Testis (tissue), 3 donors: ENCODE data around the gene PPM1J. TPM values are rescaled to one million over a fixed set of nuclear protein-coding genes. Genes with fewer than 3 reads are reported as not detected.

ENCODE experiments used
- DNase-seq: peaks from one replicate; pipeline ENCODE4 v3.0.0-alpha.2; 2019
- H3K27ac ChIP-seq, 2 donors: fragments of 200-600 bp; sonication (generic); one replicate each; pipeline ENCODE4 v1.5.1; 2019
- H3K27me3 ChIP-seq: fragments of 200-600 bp; sonication (generic); one replicate; pipeline ENCODE4 v1.5.1; 2019
- H3K36me3 ChIP-seq: fragments of 200-600 bp; sonication (generic); one replicate; pipeline ENCODE4 v1.5.1; 2017; ENCODE audit warnings: low read depth; ENCODE audit errors: missing control alignments
- H3K4me1 ChIP-seq: fragments of 200-600 bp; sonication (generic); one replicate; pipeline ENCODE4 v1.5.1; 2019
- H3K4me3 ChIP-seq, 2 donors: fragments of 200-600 bp; sonication (generic); one replicate each; pipeline ENCODE4 v1.5.1; 2017 to 2019
- H3K9me3 ChIP-seq: fragments of 200-600 bp; sonication (generic); one replicate; pipeline ENCODE4 v1.5.1; 2017
- CTCF ChIP-seq, 3 experiments: fragments of 450-650 bp in 2 of 3; fragments of 200-600 bp in 1 of 3; sonication (generic) in 1 of 3; IDR thresholded peaks; one replicate each; pipeline ENCODE4 v1.5.1; 2016 to 2019; ENCODE audit warnings: antibody characterized with exemption in 3 of 3, mild to moderate bottlenecking in 2 of 3, moderate library complexity in 1 of 3
- POLR2A ChIP-seq: fragments of 450-650 bp; IDR thresholded peaks from one replicate; pipeline ENCODE4 v1.6.1; 2017; ENCODE audit warnings: antibody characterized with exemption, mild to moderate bottlenecking, moderate library complexity
- WGBS, 2 donors: methylation state at CpG; one replicate each; pipeline ENCODE4 v1.1.5; 2018; 5-methylcytosine and 5-hydroxymethylcytosine counted together
- intact Hi-C: fragments of 100-400 bp; cut with DNase I; formaldehyde crosslinking; loops from one replicate; pipeline ENCODE4 v1.15.1; 2023; ENCODE audit warnings: low total_unique reads
- polyA plus RNA-seq: library from polyadenylated mRNA; stranded (reverse); fragments of 350-450 nt; fragmentation: Illumina TruSeq; extraction: RNeasy Lipid Tissue Mini Kit (QIAGEN cat#74804); gene quantifications from one replicate; pipeline ENCODE4 v1.2.3, GENCODE V29; 2014; ENCODE audit warnings: low read depth, low replicate concordance; ENCODE audit not compliant: insufficient read depth
- total RNA-seq, 2 donors: library from RNA; depleted of rRNA; stranded (reverse); fragments of >200 nt; gene quantifications; one replicate each; pipeline ENCODE4 v1.2.3, GENCODE V29; 2016

PPM1J gene
- total and polyA plus RNA-seq, 3 donors from 2014 or later, result 45.5 to 88.7 (median 69.5) TPM

GRCh38 chr1:112712191-112712590 is 2.9 kb downstream of the PPM1J start:
- Histone ChIP-seq H3K4me3 (no peak overlapping the region), H3K4me1 (peaks cover 16% of the 10 kb centered on the region), H3K27me3 (no peaks in the 10 kb centered on the region), H3K27ac (no peak overlapping the region), H3K9me3 (no peaks in the 10 kb centered on the region), H3K36me3 (no peaks in the 10 kb centered on the region)
- intact Hi-C loops, result no loop called here
- no peak for DNase-seq
- WGBS, 2 donors, result 94 to 96% methylated on average over 7 of the region's 7 CpGs
- no peak for TF ChIP-seq POLR2A
- TF ChIP-seq CTCF (IDR thresholded peaks at IDR 0.05), result no peak

GRCh38 chr1:112711670-112712069 is 3.5 kb downstream of the PPM1J start:
- no peak for TF ChIP-seq POLR2A
- TF ChIP-seq CTCF (IDR thresholded peaks at IDR 0.05), result no peak
- intact Hi-C loops, result no loop called here

GRCh38 chr1:112711041-112711440 is 4.1 kb downstream of the PPM1J start:
- Histone ChIP-seq H3K36me3 (no peaks in the 10 kb centered on the region), H3K27ac (no peak overlapping the region), H3K4me3 (no peak overlapping the region), H3K9me3 (no peaks in the 10 kb centered on the region), H3K4me1 (peaks cover 16% of the 10 kb centered on the region), H3K27me3 (no peaks in the 10 kb centered on the region)
- DNase-seq, result no peak
- intact Hi-C loops, result no loop called here
- no peak for TF ChIP-seq POLR2A
- WGBS, 2 donors, result 75 to 94% methylated on average over 5 to 7 of the region's 7 CpGs

More at GRCh38 chr1:112711670-112712069, 3.5 kb downstream of the PPM1J start:
- H3K4me1 ChIP-seq, result peaks cover 16% of the 10 kb centered on the region
- H3K9me3 ChIP-seq, result no peaks in the 10 kb centered on the region
- DNase-seq, result no peak
- no peak overlapping the region for H3K27ac ChIP-seq
- H3K4me3 ChIP-seq, result no peak overlapping the region
- H3K36me3 ChIP-seq, result no peaks in the 10 kb centered on the region
- H3K27me3 ChIP-seq, result no peaks in the 10 kb centered on the region
- 86 to 89% methylated on average over 11 of the region's 11 CpGs for whole genome bisulfite sequencing, 2 donors

GRCh38 chr1:112710586-112710985 is 4.5 kb downstream of the PPM1J start:
- TF ChIP-seq CTCF (IDR thresholded peaks at IDR 0.05) (no peak), POLR2A (no peak)
- intact Hi-C loops, result no loop called here
- H3K9me3 ChIP-seq, result no peaks in the 10 kb centered on the region
- DNase-seq, result no peak
- 90 to 95% methylated on average over 3 of the region's 3 CpGs for WGBS, 2 donors
- H3K4me3 ChIP-seq, result no peak overlapping the region
- peaks cover 21% of the 10 kb centered on the region for H3K4me1 ChIP-seq
- no peaks in the 10 kb centered on the region for H3K36me3 ChIP-seq
- H3K27ac ChIP-seq, result no peak overlapping the region
- no peaks in the 10 kb centered on the region for H3K27me3 ChIP-seq

GRCh38 chr1:112710159-112710558 is 5.0 kb downstream of the PPM1J start:
- intact Hi-C loops, result no loop called here
- Histone ChIP-seq H3K9me3 (no peaks in the 10 kb centered on the region), H3K36me3 (no peaks in the 10 kb centered on the region), H3K27me3 (no peaks in the 10 kb centered on the region), H3K4me3 (no peak overlapping the region), H3K4me1 (peaks cover 25% of the 10 kb centered on the region), H3K27ac (no peak overlapping the region)
- 98 to 99% methylated on average over 6 to 7 of the region's 7 CpGs for WGBS, 2 donors
- TF ChIP-seq POLR2A, result no peak
- no peak for TF ChIP-seq CTCF (IDR thresholded peaks at IDR 0.05)
- no peak for DNase-seq
